HG03521 (cell line): ENCODE results near the gene GPC4.

Experiments used
- ATAC-seq: cut with Tn5 transposase; IDR thresholded peaks from one replicate; pipeline ENCODE4 v1.9.1; 2021; ENCODE audit warnings: mild to moderate bottlenecking, moderate library complexity; ENCODE audit not compliant: unreplicated experiment

The GPC4 gene

DNA sequence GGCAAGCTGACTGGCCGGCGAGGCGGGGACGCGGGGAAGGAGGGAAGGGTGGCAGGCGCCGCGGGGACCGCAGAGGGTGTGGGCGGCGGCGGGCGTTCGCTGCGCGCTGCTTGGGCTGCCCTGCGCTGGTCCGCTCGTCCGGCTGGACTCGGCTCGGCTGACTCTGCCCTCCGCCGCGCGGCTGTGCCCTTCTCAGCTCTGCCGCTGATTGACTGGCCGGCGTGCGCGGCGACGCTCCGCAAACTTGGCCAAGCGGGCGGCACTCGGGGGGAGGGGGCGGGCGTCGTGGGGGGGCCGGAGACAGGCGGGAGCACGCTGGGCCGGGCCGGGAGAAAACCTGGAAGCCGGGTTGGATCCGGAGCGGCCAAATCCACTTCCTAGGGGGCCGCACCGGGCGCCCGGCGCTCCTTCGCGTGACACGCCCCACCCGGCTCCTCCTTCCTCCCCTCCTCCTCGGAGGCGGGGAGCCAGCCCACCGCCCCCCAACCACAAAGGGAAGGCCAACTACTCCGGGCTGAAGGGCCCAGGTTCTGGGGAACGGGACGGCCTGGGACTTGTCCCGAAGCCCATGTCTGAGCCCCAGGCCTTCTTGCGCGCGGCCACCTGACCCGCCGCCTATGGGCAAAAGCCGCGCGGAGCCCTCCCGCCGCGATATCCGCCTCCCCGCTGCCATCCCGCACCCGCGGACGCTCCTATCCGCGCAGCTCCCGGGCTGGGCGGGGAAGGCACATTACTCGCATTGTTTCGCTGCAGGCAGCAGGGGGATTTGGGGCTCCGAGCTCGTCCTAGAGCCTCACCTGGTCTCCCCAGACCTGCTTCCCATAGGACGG, at the start of gene GPC4:
Gene GPC4 (minus strand): TSS at position 214 of the 830 bp plus-strand sequence. CDS start 524 bp downstream, outside the sequence.
- ATAC-seq, result no peak

DNA sequence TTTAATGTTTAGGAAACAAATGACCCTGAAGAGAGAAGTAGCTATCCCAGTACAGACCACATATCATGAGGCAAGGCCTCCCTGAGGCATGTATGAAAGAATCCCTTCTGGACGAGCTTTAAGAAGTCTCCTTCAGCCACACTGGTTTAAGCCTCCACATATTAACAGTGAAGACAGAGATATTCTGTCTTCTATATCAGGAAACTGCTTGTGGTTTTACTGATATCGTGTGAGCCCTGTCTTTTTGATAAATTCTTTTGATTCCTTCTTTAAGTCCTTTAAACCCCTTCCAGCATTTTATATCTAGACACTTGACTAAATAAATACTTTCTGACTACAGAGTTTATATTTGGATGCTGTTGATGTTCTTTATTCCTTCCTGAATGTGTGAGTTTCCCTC, 45.9 kb upstream of the GPC4 start:
- no peak for ATAC-seq

DNA sequence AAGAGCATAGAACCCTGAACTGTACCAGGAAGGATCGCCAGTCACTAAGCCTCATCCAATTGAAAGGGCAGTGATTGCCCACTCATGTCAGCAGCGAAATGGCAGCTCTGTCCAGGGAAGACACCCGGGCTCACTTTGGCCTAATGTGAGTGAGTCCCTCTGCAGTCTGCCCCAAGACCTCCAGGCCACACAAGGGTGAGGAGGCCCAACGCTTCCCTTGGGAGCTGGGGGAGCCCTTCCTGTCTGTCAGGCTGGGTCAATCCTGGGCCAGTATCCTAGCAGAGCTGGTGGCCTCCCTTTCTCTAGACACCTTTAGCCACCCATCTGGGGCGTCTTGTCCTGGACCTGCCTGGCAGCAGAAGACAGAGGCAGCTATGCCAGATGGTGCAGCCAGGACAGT, 39.6 kb upstream of the GPC4 start:
- no peak for ATAC-seq

DNA sequence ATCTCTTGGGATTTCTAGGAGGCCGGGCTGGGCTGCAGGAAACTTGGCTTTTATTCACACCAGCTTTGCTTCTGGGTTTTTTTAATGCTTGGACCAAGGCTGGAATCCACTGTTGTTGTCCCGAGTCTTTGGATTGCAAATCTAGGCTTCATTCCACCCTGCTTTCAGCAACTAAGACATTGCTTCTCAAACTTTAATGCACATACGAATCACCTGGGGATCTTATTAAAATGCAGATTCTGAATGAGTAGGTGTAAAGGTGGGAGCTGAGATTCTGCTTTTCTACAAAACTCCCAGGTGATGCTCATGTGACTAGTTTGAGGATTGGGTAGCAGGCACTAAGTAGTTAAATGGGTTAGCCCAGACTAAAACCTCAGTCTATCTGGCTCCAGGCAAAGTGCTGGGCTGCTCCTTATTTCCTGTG, 39.2 kb upstream of the GPC4 start:
- no peak for ATAC-seq

DNA sequence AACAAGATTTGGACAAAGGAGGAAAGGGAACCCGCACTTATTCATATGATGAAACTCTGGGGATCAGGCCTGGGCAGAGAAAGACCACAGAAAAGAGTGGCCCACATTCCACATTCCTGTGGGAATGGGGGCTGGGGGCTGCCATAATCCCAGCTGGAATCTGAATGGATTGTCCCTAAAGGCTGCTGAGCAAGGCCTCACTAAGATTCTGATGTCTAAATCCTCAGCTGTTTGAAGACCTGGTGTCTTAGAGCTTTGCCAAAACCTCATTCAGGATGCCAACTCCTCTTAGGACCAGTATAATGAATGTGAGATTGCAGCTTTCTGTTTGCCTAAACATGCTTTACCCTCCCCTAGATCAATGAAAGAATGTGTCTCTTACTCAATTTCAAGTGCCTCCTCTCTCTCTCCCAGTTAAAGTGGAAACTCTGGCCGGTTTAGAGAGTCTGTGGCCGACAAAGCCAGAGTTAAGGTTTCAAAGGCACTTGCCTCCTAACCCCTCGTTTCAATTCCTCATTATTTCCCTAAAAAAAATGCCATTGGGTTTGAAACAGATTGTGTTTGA, 33.3 kb upstream of the GPC4 start:
- ATAC-seq, result no peak

DNA sequence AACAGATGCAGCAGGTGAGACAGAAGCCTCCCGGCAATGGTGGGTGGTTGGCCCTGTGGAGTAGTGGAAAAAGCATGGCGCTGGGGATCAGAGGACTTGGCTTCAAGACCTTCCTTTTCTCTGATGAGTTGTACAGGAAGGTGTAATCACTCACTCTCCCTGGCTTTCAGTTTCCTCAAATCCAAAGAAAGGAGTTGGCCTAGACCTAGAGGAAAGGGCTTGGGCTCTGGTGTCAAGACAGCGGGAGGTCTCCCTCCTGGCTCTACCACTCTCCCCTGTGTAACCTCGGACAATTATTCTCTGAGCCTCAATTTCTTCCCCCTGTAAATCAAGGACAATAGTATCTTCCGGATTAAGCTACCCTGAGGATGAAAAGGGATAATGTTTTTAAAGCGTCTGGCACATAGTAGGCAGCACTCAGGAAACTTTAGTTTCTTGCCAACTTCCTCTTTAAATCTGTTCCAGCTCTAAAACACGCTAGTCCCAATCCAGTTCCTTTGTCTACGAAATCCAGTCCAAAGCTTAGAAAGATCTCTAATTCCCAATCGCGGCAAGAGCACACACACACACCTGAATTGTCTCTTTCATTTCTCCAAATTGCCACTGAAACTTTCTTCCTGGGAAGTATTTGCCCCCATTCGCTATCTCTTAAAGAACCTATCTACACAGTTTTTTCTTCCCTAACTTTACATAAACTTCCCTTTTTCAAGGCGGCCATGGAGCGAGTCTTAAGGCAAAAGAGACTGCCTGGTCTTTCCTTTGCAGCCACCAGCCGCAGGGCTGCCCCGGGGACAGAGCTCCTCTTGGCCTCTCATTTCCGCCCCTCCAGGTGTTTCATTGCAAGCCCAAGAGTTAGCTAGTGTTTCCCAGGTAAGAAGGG, 29.9 kb upstream of the GPC4 start:
- no peak for ATAC-seq

DNA sequence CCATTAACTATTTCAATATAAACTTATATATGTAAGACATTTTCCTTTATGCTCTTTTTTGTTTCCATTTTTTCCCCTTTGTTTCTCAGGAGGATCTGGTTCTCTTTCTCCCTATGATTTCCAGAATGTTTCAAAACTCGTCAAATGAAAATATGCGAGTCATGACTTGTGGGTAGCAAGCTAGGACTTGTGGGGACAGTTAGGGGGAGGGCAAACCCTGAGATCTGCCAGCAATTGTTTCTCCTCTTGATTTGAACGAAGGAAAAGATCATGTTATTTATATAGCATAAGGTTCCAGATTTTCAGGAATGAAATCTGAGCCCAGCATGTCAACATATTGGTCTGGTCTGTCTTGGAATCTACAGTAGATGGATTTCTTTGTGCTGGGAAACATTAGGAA, 28.9 kb upstream of the GPC4 start:
- no peak for ATAC-seq

DNA sequence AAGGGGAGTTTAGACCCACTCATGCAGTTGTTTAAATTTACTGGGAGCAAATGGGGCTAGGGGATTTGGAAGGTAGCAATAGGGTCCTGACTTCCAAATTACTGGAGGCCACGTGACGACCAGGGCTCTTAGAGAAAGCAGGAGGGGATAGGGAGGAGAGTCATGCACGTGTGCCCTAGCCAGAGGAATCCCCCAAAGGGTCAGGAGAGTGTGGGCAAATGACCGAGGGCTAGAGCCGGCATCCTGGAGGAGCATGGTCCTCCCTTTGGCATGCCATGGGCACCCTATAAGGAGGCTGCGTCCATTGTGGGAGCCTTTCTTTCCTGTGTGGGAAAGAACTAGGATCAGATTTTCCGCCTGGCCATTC, 25.5 kb upstream of the GPC4 start:
- ATAC-seq, result no peak

DNA sequence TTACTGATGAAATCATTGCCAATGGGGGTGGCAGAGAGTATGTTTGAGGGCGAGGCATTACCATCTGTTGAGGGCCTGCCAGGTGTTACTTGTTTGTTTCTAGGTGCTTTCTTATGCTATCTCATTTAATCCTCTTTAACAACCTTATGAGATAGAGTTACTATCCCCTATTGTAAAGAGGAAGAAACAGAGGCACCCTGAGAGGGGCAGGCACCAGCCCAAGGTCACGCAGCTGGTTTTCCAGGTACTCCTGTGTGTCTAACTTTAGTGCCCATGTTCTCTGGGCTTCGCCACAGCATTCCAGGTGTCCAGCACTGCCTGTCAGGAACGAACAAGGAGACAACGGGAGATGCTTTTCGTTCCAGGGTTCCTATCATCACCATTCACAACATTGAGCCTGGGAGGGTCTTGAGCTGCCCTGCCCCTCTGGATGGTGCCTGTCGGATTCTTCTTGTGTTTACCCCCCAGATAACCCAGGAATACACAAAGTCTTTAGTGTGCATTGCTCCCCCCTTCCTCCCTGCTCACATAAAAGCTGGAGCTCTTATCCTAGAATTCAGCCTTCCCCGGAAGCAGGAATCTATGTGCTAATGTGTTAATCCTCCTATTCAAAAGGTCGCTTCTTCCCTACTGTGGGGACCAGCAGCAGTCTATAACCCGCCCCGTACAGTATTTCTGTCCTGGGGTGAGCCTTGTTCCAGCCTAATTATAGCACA, 24.9 kb upstream of the GPC4 start:
- ATAC-seq, result no peak

DNA sequence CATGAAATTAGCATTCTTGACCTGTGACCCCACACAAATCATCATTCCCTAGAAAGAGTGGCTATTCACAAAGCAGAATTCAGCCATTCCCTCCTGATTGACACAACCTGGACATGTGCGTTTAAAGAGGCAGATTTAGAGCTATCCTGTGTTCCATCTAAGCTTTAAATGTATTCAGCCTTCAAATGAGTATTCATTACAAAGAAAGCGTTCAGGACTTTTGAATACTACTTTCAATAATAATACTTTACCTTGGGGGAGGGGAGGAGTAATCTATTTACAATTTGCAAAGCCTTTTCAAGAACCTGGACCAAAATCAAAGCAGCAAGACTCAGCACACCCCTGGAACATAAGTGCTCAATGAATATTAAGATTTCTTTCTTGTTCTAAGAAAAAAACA, 22.5 kb upstream of the GPC4 start:
- no peak for ATAC-seq

DNA sequence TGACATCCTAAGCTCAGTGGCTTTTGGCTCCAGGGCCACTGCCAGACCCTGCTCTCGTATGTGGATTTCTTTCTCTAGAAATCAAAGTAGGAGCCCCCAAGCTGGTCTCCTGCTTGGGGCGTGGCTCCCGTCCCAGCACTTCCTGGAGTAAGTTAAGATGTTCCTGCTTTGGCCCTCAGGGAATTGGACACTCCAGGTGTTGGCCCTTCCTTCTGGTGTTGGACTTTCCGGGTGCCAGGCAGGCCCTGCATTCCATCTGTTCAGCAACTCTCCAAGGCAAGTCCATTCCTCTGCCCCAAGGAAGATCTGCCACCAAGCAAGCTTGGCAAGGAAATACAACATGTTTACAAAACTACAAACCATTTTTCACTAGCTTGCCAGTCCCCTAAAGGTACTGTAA, 22.1 kb upstream of the GPC4 start:
- no peak for ATAC-seq

DNA sequence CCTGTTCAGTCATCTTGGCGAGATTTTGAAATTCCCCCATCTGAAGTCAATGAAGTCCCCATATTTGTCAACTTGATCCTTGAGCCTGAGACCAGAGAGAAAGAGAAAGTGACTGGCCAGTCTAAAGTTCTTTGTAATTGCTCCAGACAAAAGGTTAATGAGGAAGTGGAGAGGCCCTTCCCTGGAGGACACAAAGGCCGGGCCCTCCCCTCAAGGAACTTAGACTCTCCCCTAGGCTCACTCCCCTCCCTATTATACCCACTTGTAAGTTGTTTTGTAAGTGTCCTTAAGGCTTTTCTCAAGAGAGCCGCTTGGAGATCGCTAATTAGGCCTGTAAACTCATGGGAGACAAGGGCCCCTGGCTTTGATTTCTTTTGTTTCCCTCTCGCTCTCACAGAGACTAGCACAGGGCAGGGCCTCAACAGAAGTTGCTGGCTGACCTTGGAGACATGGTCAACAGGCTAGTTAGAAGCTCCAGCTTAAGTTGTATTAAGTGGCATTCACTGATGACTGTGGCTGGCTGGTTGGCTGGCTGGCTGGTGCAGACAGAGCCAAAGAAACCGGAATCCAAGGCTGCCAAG, 20.3 kb upstream of the GPC4 start:
- ATAC-seq, result no peak

DNA sequence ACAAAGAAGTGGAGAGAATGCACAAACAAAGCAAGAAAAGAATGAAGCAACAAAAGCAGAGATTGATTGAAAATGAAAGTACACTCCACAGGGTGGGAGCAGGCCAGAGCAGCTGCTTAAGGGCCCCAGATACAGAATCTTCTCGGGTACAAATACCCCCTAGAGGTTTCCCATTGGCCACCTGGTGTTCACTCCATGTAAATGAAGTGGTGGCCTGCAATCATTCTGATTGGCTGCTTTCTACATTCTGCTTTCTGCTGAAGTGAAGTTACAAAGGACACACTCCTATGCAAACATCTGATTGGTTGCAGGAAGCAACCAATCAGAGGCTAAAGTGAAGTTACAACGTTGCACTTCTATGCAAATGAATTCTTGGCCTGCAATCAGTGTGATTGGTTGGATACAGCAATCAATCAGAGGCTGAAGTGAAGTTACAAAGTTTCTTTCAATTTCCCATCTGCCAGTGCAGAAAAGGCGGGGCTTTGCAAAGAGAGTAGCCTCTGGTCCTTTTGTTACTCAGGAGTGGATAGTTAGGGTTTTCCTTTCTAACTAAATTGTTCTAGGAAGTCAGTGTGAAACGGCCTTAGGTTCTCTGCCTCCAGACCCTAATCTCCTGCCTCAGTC, 19.0 kb upstream of the GPC4 start:
- no peak for ATAC-seq

DNA sequence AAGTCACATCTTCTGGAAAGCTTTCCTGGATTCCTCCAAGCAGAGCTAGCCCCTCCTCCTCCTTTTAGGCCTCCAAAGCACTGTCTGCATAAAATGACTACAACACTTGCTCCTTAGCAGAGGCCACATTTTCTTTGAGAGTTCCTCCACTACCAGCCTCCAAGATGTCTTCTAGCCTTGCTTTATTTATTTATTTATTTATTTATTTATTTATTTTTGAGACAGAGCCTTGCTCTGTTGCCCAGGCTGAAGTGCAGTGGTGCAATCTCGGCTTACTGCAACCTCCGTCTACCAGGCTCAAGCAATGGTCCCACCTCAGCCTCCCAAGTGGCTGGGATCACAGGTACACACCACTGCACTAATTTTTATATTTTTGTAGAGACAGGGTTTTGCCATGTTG, 4.6 kb upstream of the GPC4 start:
- no peak for ATAC-seq

DNA sequence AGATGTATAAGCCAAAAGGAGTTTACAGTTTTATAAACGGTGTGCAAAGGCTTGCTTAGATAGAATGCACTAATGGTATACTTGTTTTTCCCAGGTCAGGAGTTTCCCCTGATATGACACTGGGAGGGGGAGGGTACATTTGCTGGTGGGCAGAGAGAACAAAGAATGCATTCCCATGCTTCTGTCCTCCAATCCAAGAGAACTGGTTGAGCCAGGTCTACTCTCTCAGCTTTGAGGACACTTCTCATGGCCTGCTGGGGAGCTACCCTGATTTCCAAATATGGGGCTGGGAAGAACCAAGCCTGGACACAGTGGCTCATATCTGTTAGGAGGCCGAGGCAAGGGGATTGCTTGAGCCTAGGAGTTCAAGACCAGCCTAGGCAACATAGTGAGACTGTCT, 3.3 kb upstream of the GPC4 start:
- no peak for ATAC-seq

DNA sequence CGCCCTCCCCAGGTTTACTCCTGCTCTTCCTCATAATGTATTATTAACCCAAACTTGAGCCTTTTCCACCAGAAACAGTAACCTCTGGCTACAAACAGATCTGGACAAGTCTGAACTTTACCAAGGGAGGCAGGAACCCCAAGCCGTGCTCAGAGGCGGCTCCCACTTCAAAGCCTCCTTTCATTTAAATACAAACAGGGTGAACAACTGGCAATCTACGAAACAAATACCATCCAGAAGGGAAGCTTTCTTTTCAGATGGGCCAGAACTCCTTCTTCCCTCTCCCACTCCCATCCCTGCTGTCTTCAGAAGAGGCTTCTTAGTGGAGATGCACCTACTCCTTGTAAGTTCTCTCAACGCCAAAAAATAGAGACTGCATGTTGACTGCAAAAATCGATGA, 2.1 kb upstream of the GPC4 start:
- ATAC-seq, result no peak

DNA sequence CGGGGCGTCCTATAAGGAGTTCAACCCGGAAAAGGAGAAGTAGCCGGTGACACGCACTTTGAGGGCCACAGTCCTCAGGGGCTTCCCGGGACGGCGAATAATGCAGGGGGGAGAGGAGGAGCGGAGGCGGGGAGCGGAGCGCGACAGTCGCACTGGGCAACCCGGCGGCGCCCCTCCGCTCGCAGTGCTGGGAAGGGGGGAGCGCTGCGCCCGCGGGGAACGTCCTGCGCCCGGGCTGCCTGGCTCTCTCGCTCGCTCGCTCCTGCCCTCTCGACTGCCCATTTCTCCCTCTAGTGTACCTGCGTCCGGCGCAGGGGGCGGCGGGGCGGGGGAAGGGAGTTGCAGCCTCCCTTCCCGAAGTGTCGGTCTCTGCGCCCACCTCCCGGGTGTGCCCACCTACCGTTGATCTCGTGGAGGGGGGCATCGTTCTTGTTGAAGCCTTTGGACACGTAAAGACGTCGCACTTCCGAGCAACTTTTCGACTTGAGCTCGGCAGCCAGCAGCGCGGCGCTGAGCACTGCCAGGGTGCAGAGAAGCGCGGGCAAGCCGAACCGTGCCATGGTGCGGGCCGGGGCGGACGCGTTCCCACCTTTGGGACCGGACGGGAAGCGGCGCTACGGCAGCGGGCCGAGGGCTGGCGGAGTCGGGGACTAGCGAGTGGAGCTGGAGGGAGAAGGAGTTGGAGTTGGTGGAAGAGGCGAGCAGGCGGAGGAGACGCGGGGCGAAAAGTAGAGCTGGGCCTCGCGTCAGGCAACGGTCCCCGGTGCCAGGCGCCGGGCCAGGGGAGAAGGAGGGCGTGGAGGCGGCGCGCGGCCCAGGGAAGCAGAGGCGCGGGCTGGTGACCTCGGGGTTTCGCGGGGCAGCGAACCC, 648 bp downstream of the GPC4 start:
- no peak for ATAC-seq

DNA sequence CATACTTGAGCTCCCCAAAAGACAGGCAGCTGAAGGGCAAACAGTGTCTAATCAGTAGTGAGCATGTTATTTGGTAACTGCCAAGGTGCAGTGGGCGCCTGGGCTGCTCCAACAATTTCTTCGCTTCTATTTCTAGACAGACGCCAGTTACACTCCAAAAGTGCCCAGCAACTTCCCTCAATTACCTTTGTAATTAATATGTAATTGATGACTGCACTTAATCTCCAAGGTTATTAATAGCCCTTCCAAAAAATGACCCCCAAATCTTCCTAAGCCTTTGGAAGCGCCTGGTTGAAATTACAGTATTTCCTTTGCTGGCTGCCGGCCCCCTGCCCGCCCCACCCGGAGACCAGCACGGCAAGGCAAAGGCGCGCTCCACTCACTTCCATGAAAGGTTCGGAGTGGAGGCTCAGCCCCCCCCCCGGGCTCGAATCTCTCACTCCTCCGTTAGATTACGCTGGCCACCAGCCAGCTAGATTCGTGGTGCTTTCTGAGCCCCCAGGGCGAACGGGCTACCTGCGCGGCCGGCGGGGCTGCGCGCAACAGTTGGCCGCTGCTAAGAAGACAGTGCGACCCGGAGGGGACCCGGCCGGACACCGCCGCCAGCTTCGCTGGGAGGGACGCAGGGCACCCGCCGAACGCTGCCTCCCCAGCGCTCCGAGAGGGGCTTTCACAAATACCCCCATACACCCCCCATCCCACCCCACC, 1.9 kb downstream of the GPC4 start:
- no peak for ATAC-seq

DNA sequence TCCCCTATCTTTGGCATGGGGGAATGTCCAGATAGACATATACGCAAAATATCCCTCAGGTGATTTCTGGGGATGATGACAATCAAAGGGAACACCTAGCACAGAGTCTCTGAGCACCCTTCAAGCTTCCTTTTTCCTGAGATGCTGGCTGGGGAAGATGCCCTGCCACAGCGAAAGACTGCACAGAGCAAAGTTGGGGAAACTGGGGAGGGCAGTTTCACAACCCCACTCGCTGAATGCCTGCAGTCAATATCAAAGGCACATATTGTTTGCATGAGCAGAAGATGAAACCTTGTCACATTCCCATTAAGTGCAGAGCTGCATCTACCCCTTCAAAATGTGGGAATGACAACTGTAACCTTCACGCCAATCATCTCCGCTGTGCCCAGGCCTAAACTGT, 2.6 kb downstream of the GPC4 start:
- ATAC-seq, result no peak
